ENCODE measurements around the gene HSD17B2. TPM values are rescaled to one million over a fixed set of nuclear protein-coding genes. Genes with fewer than 3 reads are reported as not detected.

Gene HSD17B2
- total and polyA plus RNA-seq, 9 donors: 0.15 to 2.9 (median 0.56) TPM

DNA sequence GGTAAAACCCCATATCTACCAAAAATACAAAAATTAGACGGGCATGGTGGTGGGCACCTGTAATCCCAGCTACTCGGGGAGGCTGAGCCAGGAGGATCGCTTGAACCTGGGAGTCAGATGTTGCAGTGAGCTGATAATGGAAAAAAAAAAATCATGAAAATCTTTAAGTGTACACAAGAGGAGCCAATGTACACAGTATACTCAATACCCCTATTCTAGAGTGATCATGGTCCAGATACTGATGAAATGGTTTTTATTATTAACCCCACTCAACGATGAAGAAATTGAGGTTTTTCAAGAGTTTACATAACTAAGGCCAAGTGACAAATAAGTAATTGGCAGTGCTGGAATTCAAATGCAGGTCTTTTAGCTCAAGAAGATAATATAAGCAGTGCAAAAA is 11.5 kb downstream of the HSD17B2 start:
- Histone ChIP-seq H3K4me1 (ENCODE audit: control insufficient read depth, insufficient read depth, low read length) (no peaks in the 10 kb centered on the region), H3K36me3 (ENCODE audit: control insufficient read depth, insufficient read depth, low read length) (no peaks in the 10 kb centered on the region), H3K4me3 (ENCODE audit: low read length) (no peak overlapping the region), H3K9me3 (replicated peaks; ENCODE audit: control insufficient read depth, low read depth, low read length) (no peaks in the 10 kb centered on the region), H3K27ac (ENCODE audit: low read length) (no peak overlapping the region), H3K27me3 (ENCODE audit: control insufficient read depth, insufficient read depth, low read length) (no peaks in the 10 kb centered on the region)
- DNase-seq: no peak
- WGBS (ENCODE audit: insufficient coverage): no CpG with 5 or more reads among the region's 4 CpGs

DNA sequence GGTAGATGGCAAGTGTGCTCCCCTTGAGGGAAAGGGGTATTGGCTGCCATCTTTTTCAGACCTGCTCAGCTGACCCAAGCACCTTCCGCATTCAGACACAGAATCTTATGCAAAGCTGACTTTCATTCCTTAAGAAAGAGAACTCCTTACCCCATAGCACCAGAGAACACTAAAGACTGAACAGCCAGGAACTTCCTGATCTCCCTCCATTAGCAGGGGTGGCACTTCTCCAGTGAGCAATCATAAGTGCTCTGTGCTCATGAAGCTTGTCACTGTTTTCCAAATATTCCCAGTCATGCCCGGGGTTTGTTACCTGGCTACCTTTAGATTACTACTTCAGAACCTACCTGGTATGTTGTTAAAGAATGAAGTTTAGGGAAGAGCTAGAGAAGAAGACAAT is 11.9 kb downstream of the HSD17B2 start:
- Histone ChIP-seq H3K9me3 (replicated peaks; ENCODE audit: control insufficient read depth, low read depth, low read length) (no peaks in the 10 kb centered on the region), H3K27me3 (ENCODE audit: control insufficient read depth, insufficient read depth, low read length) (no peaks in the 10 kb centered on the region), H3K4me3 (ENCODE audit: low read length) (no peak overlapping the region), H3K27ac (ENCODE audit: low read length) (no peak overlapping the region), H3K4me1 (ENCODE audit: control insufficient read depth, insufficient read depth, low read length) (no peaks in the 10 kb centered on the region), H3K36me3 (ENCODE audit: control insufficient read depth, insufficient read depth, low read length) (no peaks in the 10 kb centered on the region)
- WGBS (ENCODE audit: insufficient coverage): 100% methylated on average over 1 of the region's 2 CpGs
- no peak for DNase-seq

DNA sequence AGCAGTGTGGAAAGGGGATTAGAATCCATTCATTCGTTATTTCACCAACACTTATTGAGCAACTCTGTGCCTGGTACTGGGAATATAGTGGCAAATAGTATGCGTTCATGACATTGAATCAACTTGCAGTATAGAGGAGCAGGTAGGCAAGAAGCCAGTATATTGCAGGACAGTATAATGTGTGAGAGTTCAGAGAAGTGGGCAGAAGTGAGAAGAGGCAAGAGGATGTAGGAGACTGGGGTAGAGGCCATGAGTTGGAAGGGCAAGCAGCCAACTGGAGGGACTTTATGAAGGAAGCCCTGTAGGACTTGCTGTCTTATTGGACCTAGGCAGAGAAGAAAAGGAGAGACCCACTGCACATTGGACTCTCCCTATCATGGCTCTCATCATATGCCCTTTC is 12.3 kb downstream of the HSD17B2 start:
- no peaks in the 10 kb centered on the region for H3K36me3 ChIP-seq (ENCODE audit: control insufficient read depth, insufficient read depth, low read length)
- no peaks in the 10 kb centered on the region for H3K9me3 ChIP-seq (replicated peaks; ENCODE audit: control insufficient read depth, low read depth, low read length)
- no peak overlapping the region for H3K4me3 ChIP-seq (ENCODE audit: low read length)
- no peak overlapping the region for H3K27ac ChIP-seq (ENCODE audit: low read length)
- no peaks in the 10 kb centered on the region for H3K27me3 ChIP-seq (ENCODE audit: control insufficient read depth, insufficient read depth, low read length)
- WGBS (ENCODE audit: insufficient coverage): 100% methylated on average over 1 of the region's 2 CpGs
- no peak for DNase-seq
- H3K4me1 ChIP-seq (ENCODE audit: control insufficient read depth, insufficient read depth, low read length): no peaks in the 10 kb centered on the region

DNA sequence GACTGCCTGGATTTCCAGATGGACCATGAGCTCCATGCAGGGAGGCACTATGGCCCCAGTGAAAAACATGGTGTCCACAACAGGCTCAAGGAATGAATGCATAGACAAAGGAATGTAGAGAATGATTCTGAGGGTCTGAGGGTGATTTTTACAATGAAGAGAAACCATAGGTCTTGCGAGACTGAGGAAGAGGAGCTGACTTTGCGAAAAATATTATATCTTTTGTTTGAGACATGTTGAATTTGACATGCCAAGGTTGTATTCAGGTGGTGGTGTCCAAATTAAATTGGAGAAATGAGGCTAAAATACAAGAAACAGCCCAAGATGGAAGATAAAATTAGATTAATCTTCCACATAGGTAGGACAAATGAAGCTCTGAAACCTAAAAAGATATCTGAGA is 12.7 kb downstream of the HSD17B2 start:
- WGBS (ENCODE audit: insufficient coverage): 94% methylated on average over 2 of the region's 2 CpGs
- Histone ChIP-seq H3K4me3 (ENCODE audit: low read length) (no peak overlapping the region), H3K36me3 (ENCODE audit: control insufficient read depth, insufficient read depth, low read length) (no peaks in the 10 kb centered on the region), H3K9me3 (replicated peaks; ENCODE audit: control insufficient read depth, low read depth, low read length) (no peaks in the 10 kb centered on the region), H3K27me3 (ENCODE audit: control insufficient read depth, insufficient read depth, low read length) (no peaks in the 10 kb centered on the region), H3K27ac (ENCODE audit: low read length) (no peak overlapping the region), H3K4me1 (ENCODE audit: control insufficient read depth, insufficient read depth, low read length) (no peaks in the 10 kb centered on the region)
- no peak for DNase-seq

DNA sequence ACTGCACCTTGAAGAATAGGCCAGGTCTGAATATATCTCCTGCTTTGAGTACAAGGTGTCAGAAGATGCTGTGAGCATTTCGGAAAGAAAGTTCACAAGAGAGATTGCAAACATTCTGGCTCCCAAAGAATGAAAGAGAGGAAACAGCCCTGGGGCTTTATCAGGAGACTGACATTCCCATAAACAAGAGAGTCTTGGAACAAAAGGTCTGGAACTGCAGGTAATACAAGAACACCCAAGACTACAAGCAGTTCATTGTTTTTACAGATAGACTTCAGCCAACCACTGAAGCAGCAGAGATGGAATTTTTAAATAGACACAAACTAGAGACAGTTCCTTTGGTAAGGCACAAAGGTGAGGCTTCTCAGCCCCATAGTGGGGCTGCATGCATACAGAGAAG is 14.4 kb downstream of the HSD17B2 start:
- H3K4me3 ChIP-seq (ENCODE audit: low read length): no peak overlapping the region
- no peaks in the 10 kb centered on the region for H3K36me3 ChIP-seq (ENCODE audit: control insufficient read depth, insufficient read depth, low read length)
- H3K9me3 ChIP-seq (replicated peaks; ENCODE audit: control insufficient read depth, low read depth, low read length): no peaks in the 10 kb centered on the region
- DNase-seq: no peak
- no peaks in the 10 kb centered on the region for H3K27me3 ChIP-seq (ENCODE audit: control insufficient read depth, insufficient read depth, low read length)
- WGBS (ENCODE audit: insufficient coverage): no CpG with 5 or more reads among the region's 1 CpG
- no peaks in the 10 kb centered on the region for H3K4me1 ChIP-seq (ENCODE audit: control insufficient read depth, insufficient read depth, low read length)
- H3K27ac ChIP-seq (ENCODE audit: low read length): no peak overlapping the region

DNA sequence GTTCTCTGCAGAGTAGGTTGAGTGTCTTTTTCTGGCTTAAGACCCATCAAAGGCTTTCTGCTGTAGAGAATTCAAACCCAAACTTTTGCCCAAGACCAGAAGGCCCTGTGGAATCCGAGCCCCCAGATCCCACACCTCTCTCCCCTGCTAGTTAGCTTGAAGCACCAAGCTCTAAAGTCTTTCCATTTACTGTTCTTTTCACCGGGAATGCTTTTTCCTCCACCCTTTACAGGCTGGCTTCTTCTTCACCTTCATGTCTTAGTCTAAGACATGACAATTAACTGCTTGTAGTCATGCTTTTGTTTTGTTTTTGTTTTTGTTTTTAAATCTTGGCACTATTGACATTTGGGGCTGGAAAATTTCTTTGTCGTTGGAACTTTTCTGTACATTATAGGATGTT is 15.5 kb downstream of the HSD17B2 start:
- Histone ChIP-seq H3K9me3 (replicated peaks; ENCODE audit: control insufficient read depth, low read depth, low read length) (no peaks in the 10 kb centered on the region), H3K4me1 (ENCODE audit: control insufficient read depth, insufficient read depth, low read length) (no peaks in the 10 kb centered on the region), H3K4me3 (ENCODE audit: low read length) (no peak overlapping the region), H3K27me3 (ENCODE audit: control insufficient read depth, insufficient read depth, low read length) (no peaks in the 10 kb centered on the region), H3K27ac (ENCODE audit: low read length) (no peak overlapping the region), H3K36me3 (ENCODE audit: control insufficient read depth, insufficient read depth, low read length) (no peaks in the 10 kb centered on the region)
- WGBS (ENCODE audit: insufficient coverage): 25% methylated on average over 1 of the region's 3 CpGs
- no peak for DNase-seq

DNA sequence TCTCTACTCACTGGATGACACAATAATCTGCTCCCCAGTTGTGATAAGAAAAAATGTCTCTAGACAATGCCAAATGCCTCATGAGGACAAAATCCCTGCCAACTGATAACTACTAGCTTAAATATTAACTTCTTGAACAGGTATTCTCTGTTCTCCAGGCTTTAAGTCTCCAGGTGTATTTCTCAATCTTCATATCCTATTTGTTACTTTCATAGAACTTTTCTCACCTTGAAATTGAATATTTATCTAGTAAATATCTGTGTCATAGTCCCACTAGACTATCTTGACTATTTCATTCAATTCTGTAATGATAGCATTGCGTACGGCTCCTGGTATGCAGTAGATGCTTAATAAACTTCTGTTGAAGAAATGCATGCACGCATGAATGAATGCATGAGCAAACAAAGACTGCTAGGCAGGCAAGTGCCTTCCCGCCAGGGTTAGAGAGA is 15.9 kb downstream of the HSD17B2 start:
- H3K4me3 ChIP-seq (ENCODE audit: low read length): no peak overlapping the region
- no peak overlapping the region for H3K27ac ChIP-seq (ENCODE audit: low read length)
- 86% methylated on average over 4 of the region's 4 CpGs for WGBS (ENCODE audit: insufficient coverage)
- H3K4me1 ChIP-seq (ENCODE audit: control insufficient read depth, insufficient read depth, low read length): no peaks in the 10 kb centered on the region
- no peaks in the 10 kb centered on the region for H3K9me3 ChIP-seq (replicated peaks; ENCODE audit: control insufficient read depth, low read depth, low read length)
- H3K36me3 ChIP-seq (ENCODE audit: control insufficient read depth, insufficient read depth, low read length): no peaks in the 10 kb centered on the region
- no peak for DNase-seq
- no peaks in the 10 kb centered on the region for H3K27me3 ChIP-seq (ENCODE audit: control insufficient read depth, insufficient read depth, low read length)

DNA sequence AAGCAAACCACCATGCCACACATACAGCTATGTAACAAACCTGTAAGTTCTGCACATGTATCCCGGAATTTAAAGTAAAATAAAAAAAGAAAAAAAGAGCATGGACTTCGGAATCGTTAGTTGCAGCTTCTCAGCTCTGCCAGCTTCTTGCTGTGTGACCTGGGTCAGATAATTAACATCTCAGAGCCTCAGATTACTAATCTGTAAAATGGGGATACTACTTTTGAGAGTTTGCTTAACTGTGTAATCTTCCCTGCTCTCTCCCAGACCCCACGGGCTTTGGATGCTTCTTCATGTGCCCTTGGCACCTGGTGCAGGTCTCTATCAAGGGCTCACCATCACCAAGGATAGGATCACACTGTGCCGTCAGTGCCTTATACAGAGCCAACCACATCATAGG is 16.6 kb downstream of the HSD17B2 start:
- no peak overlapping the region for H3K4me3 ChIP-seq (ENCODE audit: low read length)
- WGBS (ENCODE audit: insufficient coverage): 100% methylated on average over 1 of the region's 5 CpGs
- H3K27me3 ChIP-seq (ENCODE audit: control insufficient read depth, insufficient read depth, low read length): no peaks in the 10 kb centered on the region
- H3K27ac ChIP-seq (ENCODE audit: low read length): no peak overlapping the region
- H3K9me3 ChIP-seq (replicated peaks; ENCODE audit: control insufficient read depth, low read depth, low read length): no peaks in the 10 kb centered on the region
- H3K4me1 ChIP-seq (ENCODE audit: control insufficient read depth, insufficient read depth, low read length): no peaks in the 10 kb centered on the region
- no peak for DNase-seq
- no peaks in the 10 kb centered on the region for H3K36me3 ChIP-seq (ENCODE audit: control insufficient read depth, insufficient read depth, low read length)

DNA sequence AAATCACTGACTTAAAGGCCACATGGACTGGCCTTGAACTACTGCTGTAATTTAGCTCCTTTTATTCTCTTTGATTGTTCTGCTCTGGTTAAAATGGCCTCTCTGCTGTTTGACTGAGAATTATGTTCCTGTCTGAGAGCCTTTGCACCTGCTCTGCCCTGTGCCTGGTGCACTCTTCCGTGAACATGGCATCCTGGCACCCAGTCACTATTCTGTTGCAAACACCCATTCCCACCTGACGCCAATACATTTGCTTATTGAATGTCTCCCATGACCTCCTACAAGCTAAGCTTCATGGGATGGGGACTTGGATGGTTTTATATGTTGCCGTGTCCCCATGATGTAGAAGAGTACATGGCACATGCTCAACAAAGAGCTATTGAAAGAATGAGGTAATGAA is 20.1 kb downstream of the HSD17B2 start:
- no peaks in the 10 kb centered on the region for H3K4me1 ChIP-seq (ENCODE audit: control insufficient read depth, insufficient read depth, low read length)
- H3K9me3 ChIP-seq (replicated peaks; ENCODE audit: control insufficient read depth, low read depth, low read length): no peaks in the 10 kb centered on the region
- no peaks in the 10 kb centered on the region for H3K36me3 ChIP-seq (ENCODE audit: control insufficient read depth, insufficient read depth, low read length)
- WGBS (ENCODE audit: insufficient coverage): 67% methylated on average over 1 of the region's 3 CpGs
- no peaks in the 10 kb centered on the region for H3K27me3 ChIP-seq (ENCODE audit: control insufficient read depth, insufficient read depth, low read length)
- H3K27ac ChIP-seq (ENCODE audit: low read length): no peak overlapping the region
- no peak overlapping the region for H3K4me3 ChIP-seq (ENCODE audit: low read length)
- no peak for DNase-seq

DNA sequence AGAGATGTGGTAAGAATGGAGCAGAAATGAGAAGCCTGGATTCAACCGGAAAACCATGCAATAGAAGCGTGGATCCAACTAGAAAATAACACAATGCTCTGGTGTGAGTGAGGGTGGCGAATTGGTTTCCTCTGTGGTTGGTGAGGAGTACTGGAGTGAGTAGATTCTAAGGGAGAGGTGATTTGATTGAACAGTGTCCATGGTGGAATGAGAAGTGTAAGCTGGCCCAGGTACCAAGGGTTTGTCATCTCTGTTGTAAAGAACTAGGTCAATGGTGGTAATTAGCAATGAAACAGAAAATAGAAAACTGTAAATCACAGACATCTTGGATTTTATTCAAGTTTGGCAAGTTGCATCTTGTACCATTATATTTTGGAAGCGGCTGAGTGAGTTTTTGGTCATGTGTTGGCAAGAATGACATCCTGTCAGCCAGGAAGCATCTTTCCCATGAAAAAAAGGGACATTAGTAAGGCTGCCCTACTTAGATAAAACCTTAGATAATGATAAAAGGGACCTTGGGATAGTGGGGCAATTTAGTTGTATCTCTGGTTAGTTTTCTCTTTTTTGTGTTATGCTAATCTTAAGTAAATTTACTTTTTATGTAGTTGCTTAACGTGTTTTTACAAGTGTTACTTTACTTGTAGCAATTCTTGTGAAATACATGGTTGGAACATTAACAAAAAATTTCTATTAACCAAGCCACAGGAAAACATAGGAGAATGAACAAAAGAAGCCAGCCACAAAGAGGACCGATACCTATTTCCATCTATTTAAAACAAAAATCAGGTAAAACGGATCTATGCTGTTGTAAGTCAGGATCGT is 20.9 kb downstream of the HSD17B2 start:
- no peak for DNase-seq
- Histone ChIP-seq H3K4me3 (ENCODE audit: low read length) (no peak overlapping the region), H3K9me3 (replicated peaks; ENCODE audit: control insufficient read depth, low read depth, low read length) (no peaks in the 10 kb centered on the region), H3K36me3 (ENCODE audit: control insufficient read depth, insufficient read depth, low read length) (no peaks in the 10 kb centered on the region), H3K4me1 (ENCODE audit: control insufficient read depth, insufficient read depth, low read length) (no peaks in the 10 kb centered on the region), H3K27me3 (ENCODE audit: control insufficient read depth, insufficient read depth, low read length) (peaks cover 4% of the 10 kb centered on the region), H3K27ac (ENCODE audit: low read length) (no peak overlapping the region)
- 83% methylated on average over 3 of the region's 8 CpGs for WGBS (ENCODE audit: insufficient coverage)

DNA sequence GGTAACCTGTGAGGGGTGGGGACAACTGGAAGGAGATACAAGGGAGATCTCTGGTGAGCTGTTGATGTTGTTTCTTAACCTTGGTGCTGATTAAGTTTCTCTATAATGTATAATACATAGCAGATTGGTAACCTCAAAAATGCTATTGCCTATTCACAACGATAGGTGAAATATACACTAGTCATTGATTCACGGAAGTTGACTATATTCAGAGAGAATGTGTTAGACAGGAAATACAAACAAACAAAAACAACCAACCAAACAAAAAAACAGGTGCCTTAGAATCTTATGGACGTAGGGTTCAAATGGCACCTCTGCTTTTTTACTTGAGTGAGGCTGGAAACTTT is 21.5 kb downstream of the HSD17B2 start:
- Histone ChIP-seq H3K4me1 (ENCODE audit: control insufficient read depth, insufficient read depth, low read length) (no peaks in the 10 kb centered on the region), H3K9me3 (replicated peaks; ENCODE audit: control insufficient read depth, low read depth, low read length) (no peaks in the 10 kb centered on the region), H3K27me3 (ENCODE audit: control insufficient read depth, insufficient read depth, low read length) (peaks cover 4% of the 10 kb centered on the region), H3K4me3 (ENCODE audit: low read length) (no peak overlapping the region), H3K36me3 (ENCODE audit: control insufficient read depth, insufficient read depth, low read length) (no peaks in the 10 kb centered on the region), H3K27ac (ENCODE audit: low read length) (no peak overlapping the region)
- WGBS (ENCODE audit: insufficient coverage): no CpG with 5 or more reads among the region's 3 CpGs
- DNase-seq: no peak

All from muscle of leg (tissue), 11 donors.